Measurements from ENCODE around the gene DICER1. TPM values are rescaled to one million over a fixed set of nuclear protein-coding genes. Genes with fewer than 3 reads are reported as not detected.

Gene DICER1
- total RNA-seq, 1 experiment from 2014 or later, result 57.3 TPM

GRCh38 chr14:95147597-95147996, 9.7 kb downstream of the DICER1 start:
- TF ChIP-seq CTCF (IDR thresholded peaks at IDR 0.05; ENCODE audit: insufficient read depth in 1 of 2, low read depth in 1 of 2, low read length in 1 of 2, severe bottlenecking in 1 of 2, unreplicated experiment in 1 of 2), result no peak
- Mint-ChIP-seq H3K4me1 (ENCODE audit: low read depth, unreplicated experiment) (peaks cover 7% of the 10 kb centered on the region), H3K9me3 (ENCODE audit: unreplicated experiment) (peaks cover 22% of the 10 kb centered on the region), H3K36me3 (ENCODE audit: insufficient read depth, unreplicated experiment) (no peaks in the 10 kb centered on the region), H3K27me3 (ENCODE audit: insufficient read depth, unreplicated experiment) (no peaks in the 10 kb centered on the region), H3K4me3 (ENCODE audit: unreplicated experiment) (no peak overlapping the region), H3K27ac (ENCODE audit: unreplicated experiment) (no peak overlapping the region)
- CTCF ChIA-PET, result no interaction called here
- intact Hi-C loops (cut with micrococcal nuclease; ENCODE audit: unreplicated experiment), result no loop called here
- Histone ChIP-seq H3K27me3 (replicated peaks; ENCODE audit: control insufficient read depth, insufficient read depth, low read length) (no peaks in the 10 kb centered on the region), H3K4me1 (no peaks in the 10 kb centered on the region), H3K4me3 (ENCODE audit: low read depth, low read length) (no peak overlapping the region), H3K36me3 (ENCODE audit: control insufficient read depth, insufficient read depth, low read length) (no peaks in the 10 kb centered on the region), H3K9me3 (0 out of 2 replicates have a peak, but pooled peaks cover 3% of the 10 kb centered on the region)
- no peak for DNase-seq
- POLR2A ChIA-PET, result no interaction called here
- no TSS peak for BruUV-seq (replicated peaks)

- CTCF ChIA-PET, result interaction anchor here (0.7 kb wide), 1 partner anchor 152 kb away, joined by 3 read pairs; no protein-coding TSS in a partner anchor
- peaks cover 22% of the 10 kb centered on the region for H3K9me3 Mint-ChIP-seq (ENCODE audit: unreplicated experiment)
- no peak for DNase-seq
- Histone ChIP-seq H3K4me1 (0 out of 2 replicates have a peak, but pooled peaks cover 3% of the 10 kb centered on the region), H3K36me3 (ENCODE audit: control insufficient read depth, insufficient read depth, low read length) (no peaks in the 10 kb centered on the region), H3K9me3 (0 out of 2 replicates have a peak, but pooled peaks cover 3% of the 10 kb centered on the region), H3K27me3 (replicated peaks; ENCODE audit: control insufficient read depth, insufficient read depth, low read length) (no peaks in the 10 kb centered on the region), H3K4me3 (ENCODE audit: low read depth, low read length) (no peak overlapping the region)
- no peak overlapping the region for H3K4me3 Mint-ChIP-seq (ENCODE audit: unreplicated experiment)
- no TSS peak for BruUV-seq (replicated peaks)
- TF ChIP-seq CTCF (IDR thresholded peaks at IDR 0.05; ENCODE audit: insufficient read depth in 1 of 2, low read depth in 1 of 2, low read length in 1 of 2, severe bottlenecking in 1 of 2, unreplicated experiment in 1 of 2), result no peak
- peaks cover 5% of the 10 kb centered on the region for H3K4me1 Mint-ChIP-seq (ENCODE audit: low read depth, unreplicated experiment)
- POLR2A ChIA-PET, result no interaction called here
- H3K36me3 Mint-ChIP-seq (ENCODE audit: insufficient read depth, unreplicated experiment), result no peaks in the 10 kb centered on the region
- no peak overlapping the region for H3K27ac Mint-ChIP-seq (ENCODE audit: unreplicated experiment)
- no peaks in the 10 kb centered on the region for H3K27me3 Mint-ChIP-seq (ENCODE audit: insufficient read depth, unreplicated experiment)
- intact Hi-C loops (cut with micrococcal nuclease; ENCODE audit: unreplicated experiment), result no loop called here
Observed at GRCh38 chr14:95146079-95146771, 11.1 kb downstream of the DICER1 start.

- Mint-ChIP-seq H3K27ac (ENCODE audit: unreplicated experiment) (no peak overlapping the region), H3K4me1 (ENCODE audit: low read depth, unreplicated experiment) (peaks cover 5% of the 10 kb centered on the region)
- CTCF ChIA-PET, result no interaction called here
Observed at GRCh38 chr14:95144849-95145248, 12.5 kb downstream of the DICER1 start.

More at GRCh38 chr14:95144849-95145248, 12.5 kb downstream of the DICER1 start:
- H3K4me3 Mint-ChIP-seq (ENCODE audit: unreplicated experiment), result no peak overlapping the region
- H3K4me1 ChIP-seq, result 0 out of 2 replicates have a peak, but pooled peaks cover 3% of the 10 kb centered on the region
- BruUV-seq (replicated peaks), result no TSS peak
- DNase-seq, result no peak
- TF ChIP-seq CTCF (IDR thresholded peaks at IDR 0.05; ENCODE audit: insufficient read depth in 1 of 2, low read depth in 1 of 2, low read length in 1 of 2, severe bottlenecking in 1 of 2, unreplicated experiment in 1 of 2), result no peak
- H3K9me3 Mint-ChIP-seq (ENCODE audit: unreplicated experiment), result peaks cover 22% of the 10 kb centered on the region
- H3K4me3 ChIP-seq (ENCODE audit: low read depth, low read length), result no peak overlapping the region
- H3K27me3 ChIP-seq (replicated peaks; ENCODE audit: control insufficient read depth, insufficient read depth, low read length), result no peaks in the 10 kb centered on the region
- no peaks in the 10 kb centered on the region for H3K36me3 Mint-ChIP-seq (ENCODE audit: insufficient read depth, unreplicated experiment)
- 0 out of 2 replicates have a peak, but pooled peaks cover 3% of the 10 kb centered on the region for H3K9me3 ChIP-seq
- no peaks in the 10 kb centered on the region for H3K27me3 Mint-ChIP-seq (ENCODE audit: insufficient read depth, unreplicated experiment)
- H3K36me3 ChIP-seq (ENCODE audit: control insufficient read depth, insufficient read depth, low read length), result no peaks in the 10 kb centered on the region
- intact Hi-C loops (cut with micrococcal nuclease; ENCODE audit: unreplicated experiment), result no loop called here
- POLR2A ChIA-PET, result no interaction called here

Measured in Caco-2 (cell line).